HepG2 (cell line): ENCODE measurements around the gene SQOR.

Experiments
- ATF7 ChIP-seq, 2 experiments: fragments of 450-650 bp in 1 of 2; sonication (generic) in 1 of 2; formaldehyde crosslinking in 1 of 2; IDR thresholded peaks; 2 replicates each; pipeline versions ENCODE4 v1.4.0 to v1.6.1; 2016 to 2020; ENCODE audit warnings: antibody characterized with exemption in 1 of 2, mild to moderate bottlenecking in 1 of 2, missing genetic modification reagents in 1 of 2
- CBFB ChIP-seq: sonication (generic); formaldehyde crosslinking; IDR thresholded peaks from 2 replicates; pipeline ENCODE4 v1.4.0; 2020; ENCODE audit warnings: missing genetic modification reagents
- CTCF ChIP-seq: sonication (generic); formaldehyde crosslinking; IDR thresholded peaks from 2 replicates; pipeline ENCODE4 v1.5.0; 2020; ENCODE audit warnings: mild to moderate bottlenecking, missing genetic modification reagents, moderate library complexity
- EP300 ChIP-seq, 3 experiments: sonication (generic) in 1 of 3; formaldehyde crosslinking in 1 of 3; IDR thresholded peaks; 2 replicates each; pipeline versions ENCODE4 v1.5.1 to v1.6.1; 2011 to 2020; ENCODE audit warnings: low read depth in 2 of 3, low read length in 2 of 3, borderline replicate concordance in 1 of 3, improper control_type of control experiment in 1 of 3, mild to moderate bottlenecking in 1 of 3, missing genetic modification reagents in 1 of 3, moderate library complexity in 1 of 3
- ETV6 ChIP-seq: sonication (generic); formaldehyde crosslinking; conservative IDR thresholded peaks from 2 replicates; pipeline ENCODE4 v1.4.0; 2020; ENCODE audit warnings: missing genetic modification reagents
- FOXA1 ChIP-seq, 2 experiments: fragments of 450-650 bp in 1 of 2; sonication (generic) in 1 of 2; formaldehyde crosslinking in 1 of 2; IDR thresholded peaks; 2 replicates each; pipeline versions ENCODE4 v1.4.0 to v1.6.1; 2016 to 2020; ENCODE audit warnings: missing genetic modification reagents in 1 of 2
- GLI4 ChIP-seq: sonication (generic); formaldehyde crosslinking; IDR thresholded peaks from 2 replicates; pipeline ENCODE4 v1.5.1; 2020; ENCODE audit warnings: missing genetic modification reagents, mild to moderate bottlenecking, moderate library complexity, borderline replicate concordance
- HDAC2 ChIP-seq: sonication (generic); formaldehyde crosslinking; IDR thresholded peaks from 2 replicates; pipeline ENCODE4 v1.4.0; 2020; ENCODE audit warnings: missing genetic modification reagents
- HNF1A ChIP-seq, 2 experiments: sonication (generic) in 1 of 2; formaldehyde crosslinking in 1 of 2; IDR thresholded peaks; 2 replicates each; pipeline versions ENCODE4 v1.4.0 to v1.6.1; 2016 to 2020; ENCODE audit warnings: borderline replicate concordance in 1 of 2, low read depth in 1 of 2, mild to moderate bottlenecking in 1 of 2, missing genetic modification reagents in 1 of 2
- MXI1 ChIP-seq: IDR thresholded peaks from 3 replicates; pipeline ENCODE4 v1.6.1; 2012; ENCODE audit warnings: low read depth, low read length, inconsistent platforms, borderline replicate concordance
- TCF12 ChIP-seq, 2 experiments: fragments of 450-650 bp in 1 of 2; sonication (generic) in 1 of 2; formaldehyde crosslinking in 1 of 2; IDR thresholded peaks; 2 replicates each; pipeline versions ENCODE4 v1.6.1 to v1.8.0; 2017 to 2022; ENCODE audit warnings: antibody characterized with exemption in 1 of 2, mild to moderate bottlenecking in 1 of 2, missing genetic modification reagents in 1 of 2, moderate library complexity in 1 of 2
- ZSCAN5A ChIP-seq: sonication (generic); formaldehyde crosslinking; IDR thresholded peaks from 2 replicates; pipeline ENCODE4 v1.8.0; 2022; ENCODE audit warnings: mild to moderate bottlenecking, missing genetic modification reagents, borderline replicate concordance

- no peak for TF ChIP-seq ZSCAN5A (CRISPR knock-in tag)
- TF ChIP-seq MXI1: no peak
- no peak for TF ChIP-seq EP300 (IDR thresholded peaks at IDR 0.05; ENCODE audit: low read depth in 2 of 2, low read length in 2 of 2)
- TF ChIP-seq EP300 (CRISPR knock-in tag; IDR thresholded peaks at IDR 0.05; ENCODE audit: borderline replicate concordance): no peak
- TF ChIP-seq ETV6 (CRISPR knock-in tag): no peak
- TF ChIP-seq CBFB (CRISPR knock-in tag): no peak
- no peak for TF ChIP-seq FOXA1 (IDR thresholded peaks at IDR 0.05)
- no peak for TF ChIP-seq FOXA1 (CRISPR knock-in tag; IDR thresholded peaks at IDR 0.05)
- no peak for TF ChIP-seq ATF7 (IDR thresholded peaks at IDR 0.05)
- no peak for TF ChIP-seq ATF7 (CRISPR knock-in tag; IDR thresholded peaks at IDR 0.05)
- no peak for TF ChIP-seq TCF12 (IDR thresholded peaks at IDR 0.05)
- no peak for TF ChIP-seq TCF12 (CRISPR knock-in tag; IDR thresholded peaks at IDR 0.05)
- TF ChIP-seq HDAC2: no peak
- TF ChIP-seq GLI4 (CRISPR knock-in tag): no peak
- no peak for TF ChIP-seq CTCF (CRISPR knock-in tag)
- TF ChIP-seq HNF1A (IDR thresholded peaks at IDR 0.05; ENCODE audit: low read depth): no peak
- TF ChIP-seq HNF1A (CRISPR knock-in tag; IDR thresholded peaks at IDR 0.05; ENCODE audit: borderline replicate concordance): no peak
These were observed 30.5 kb upstream of the SQOR start for GRCh38 chr15:45604326-45604725.
